Measurements from ENCODE around the gene LRFN4. TPM values are rescaled to one million over a fixed set of nuclear protein-coding genes. Genes with fewer than 3 reads are reported as not detected.
"Not testable (repeated sequence)": the region's sequence is repeated elsewhere in the genome, so short reads cannot be mapped to it uniquely, and the experiment has no call there.

LRFN4 gene
- total RNA-seq, 4 donors from 2014 or later: 5.5 to 14.1 (median 10.3) TPM

- WGBS, 2 donors: 92 to 95% methylated on average over 3 of the region's 3 CpGs
- no peak overlapping the region for H3K4me3 ChIP-seq (ENCODE audit: low read depth, poor library complexity, severe bottlenecking)
- DNase-seq (ENCODE audit: low spot score in 2 of 2): no peak
- intact Hi-C loops (cut with DNase I; ENCODE audit: low total_unique reads): no loop called here
- TF ChIP-seq POLR2A (IDR thresholded peaks at IDR 0.05): no peak
- no peak for TF ChIP-seq CTCF (IDR thresholded peaks at IDR 0.05)
Measured at GRCh38 chr11:66818231-66818955, 38.5 kb upstream of the LRFN4 start.

DNA sequence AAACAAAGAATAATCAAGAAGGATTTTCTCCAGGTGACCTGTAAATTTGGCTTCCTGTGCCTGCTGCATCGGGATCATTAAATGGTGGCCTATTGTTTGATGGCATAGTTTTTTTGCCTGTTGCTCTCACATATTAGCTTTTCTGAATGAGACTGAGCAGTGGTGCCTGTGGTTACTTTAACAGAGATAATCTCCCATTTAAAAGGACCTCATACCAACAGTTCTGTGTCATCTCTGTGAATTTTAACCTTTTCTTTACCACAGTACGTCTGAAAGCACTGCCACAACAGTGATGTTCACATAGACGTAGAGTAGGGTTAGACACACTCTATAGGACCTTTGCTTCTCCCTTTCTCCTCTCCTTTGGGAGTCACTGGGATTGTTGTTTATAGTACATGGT, 36.5 kb upstream of the LRFN4 start:
- intact Hi-C loops (cut with DNase I; ENCODE audit: low total_unique reads): no loop called here
- no peak overlapping the region for H3K4me3 ChIP-seq (ENCODE audit: low read depth, poor library complexity, severe bottlenecking)
- TF ChIP-seq CTCF (IDR thresholded peaks at IDR 0.05) (no peak), POLR2A (IDR thresholded peaks at IDR 0.05) (no peak)
- no peak for DNase-seq (ENCODE audit: low spot score in 2 of 2)
- 84 to 89% methylated on average over 3 of the region's 3 CpGs for WGBS, 2 donors

- H3K4me3 ChIP-seq (ENCODE audit: low read depth, poor library complexity, severe bottlenecking): no peak overlapping the region
- TF ChIP-seq POLR2A (IDR thresholded peaks at IDR 0.05): no peak
- TF ChIP-seq CTCF (IDR thresholded peaks at IDR 0.05): no peak
- DNase-seq (ENCODE audit: low spot score in 2 of 2): no peak
- intact Hi-C loops (cut with DNase I; ENCODE audit: low total_unique reads): no loop called here
- 81 to 86% methylated on average over 3 of the region's 3 CpGs for WGBS, 2 donors
Measured at GRCh38 chr11:66820901-66821300, 36.0 kb upstream of the LRFN4 start.

DNA sequence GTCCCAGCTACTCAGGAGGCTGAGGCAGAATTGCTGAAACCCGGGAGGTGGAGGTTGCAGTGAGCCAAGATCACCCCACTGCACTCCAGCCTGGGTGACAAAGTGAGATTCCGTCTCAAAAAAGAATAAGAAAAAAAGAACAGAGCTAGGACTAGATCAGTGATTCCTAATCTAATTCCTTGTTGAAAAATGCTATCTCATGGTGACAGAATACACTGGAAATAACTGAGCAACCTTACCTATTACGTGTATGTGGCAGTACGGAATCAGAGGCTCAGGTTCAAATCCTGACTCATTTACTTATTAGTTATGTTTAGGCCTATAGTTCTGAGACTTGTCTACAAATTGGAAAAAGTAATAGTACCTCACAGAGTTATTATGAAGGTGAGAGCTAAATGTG, 33.2 kb upstream of the LRFN4 start:
- TF ChIP-seq CTCF (IDR thresholded peaks at IDR 0.05): no peak
- no peak for TF ChIP-seq POLR2A (IDR thresholded peaks at IDR 0.05)
- intact Hi-C loops (cut with DNase I; ENCODE audit: low total_unique reads): no loop called here
- no peak for DNase-seq (ENCODE audit: low spot score in 2 of 2)
- whole genome bisulfite sequencing, 2 donors: 97% methylated on average over 4 of the region's 4 CpGs
- H3K4me3 ChIP-seq (ENCODE audit: low read depth, poor library complexity, severe bottlenecking): no peak overlapping the region

GRCh38 chr11:66824573-66824972, 32.3 kb upstream of the LRFN4 start:
- intact Hi-C loops (cut with DNase I; ENCODE audit: low total_unique reads); H3K4me3 ChIP-seq (ENCODE audit: low read depth, poor library complexity, severe bottlenecking); DNase-seq (ENCODE audit: low spot score in 2 of 2): not testable (repeated sequence)
- 98 to 100% methylated on average over 3 to 4 of the region's 4 CpGs for WGBS, 2 donors

DNA sequence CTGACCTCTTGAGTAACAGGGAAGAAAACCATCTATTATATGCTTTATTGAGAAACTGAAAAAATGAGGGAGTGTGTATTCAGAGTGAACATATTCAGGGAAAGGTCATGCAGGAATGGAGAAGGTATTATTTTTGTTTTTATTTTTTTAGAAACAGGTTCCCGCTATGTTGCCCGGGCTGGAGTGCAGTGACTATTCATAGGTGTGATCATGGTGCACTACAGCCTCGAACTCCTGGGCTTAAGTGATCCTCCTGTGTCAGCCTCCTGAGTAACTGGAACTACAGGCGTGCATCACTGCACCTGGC, 22.4 kb upstream of the LRFN4 start:
- TF ChIP-seq CTCF (IDR thresholded peaks at IDR 0.05) (no peak), POLR2A (IDR thresholded peaks at IDR 0.05) (no peak)
- no peak overlapping the region for H3K4me3 ChIP-seq (ENCODE audit: low read depth, poor library complexity, severe bottlenecking)
- DNase-seq (ENCODE audit: low spot score in 2 of 2): no peak
- intact Hi-C loops (cut with DNase I; ENCODE audit: low total_unique reads): loop anchor here (10.0 kb wide), 1 partner anchor 420 kb away; no protein-coding TSS in a partner anchor
- 56 to 59% methylated on average over 4 of the region's 4 CpGs for WGBS, 2 donors

Measured in lower leg skin (tissue), 4 donors.